Astrocyte (in vitro differentiated cells and primary cell): ENCODE measurements around the gene HOXA2. TPM values are rescaled to one million over a fixed set of nuclear protein-coding genes. Genes with fewer than 3 reads are reported as not detected.
A peak's percentile ranks its signal among the peaks of the same experiment; 100 is the strongest.

Source experiments
- DNase-seq: peaks from one replicate; pipeline ENCODE4 v3.0.0-alpha.2; 2010; ENCODE audit warnings: low read depth
- FAIRE-seq: peaks from 2 replicates; lab custom pipeline; 2011; peaks lifted over from hg19 to GRCh38; lab: Jason Lieb, UNC
- H2AFZ ChIP-seq: 2 replicates; pipeline ENCODE4 v1.6.0; 2012; ENCODE audit warnings: low read depth, low read length, inconsistent platforms
- H3K27ac ChIP-seq: 2 replicates; pipeline ENCODE4 v1.5.1; 2011; ENCODE audit warnings: low read depth, low read length, inconsistent platforms
- H3K27me3 ChIP-seq: 2 replicates; pipeline ENCODE4 v1.6.0; 2011; ENCODE audit warnings: low read length, inconsistent platforms; ENCODE audit not compliant: insufficient read depth
- H3K36me3 ChIP-seq: 2 replicates; pipeline ENCODE4 v1.5.1; 2011; ENCODE audit warnings: low read length, inconsistent platforms; ENCODE audit not compliant: insufficient read depth
- H3K4me1 ChIP-seq: 2 replicates; pipeline ENCODE4 v1.5.1; 2011; ENCODE audit warnings: low read length, inconsistent platforms; ENCODE audit not compliant: insufficient read depth
- H3K4me2 ChIP-seq: 2 replicates; pipeline ENCODE4 v1.6.0; 2012; ENCODE audit warnings: low read length, inconsistent platforms
- H3K4me3 ChIP-seq: 2 replicates; pipeline ENCODE4 v1.5.1; 2011; ENCODE audit warnings: low read depth, mild to moderate bottlenecking, low read length, inconsistent platforms; ENCODE audit not compliant: insufficient read depth
- H3K79me2 ChIP-seq: 2 replicates; pipeline ENCODE4 v1.6.0; 2012; ENCODE audit warnings: mild to moderate bottlenecking, low read length, inconsistent platforms; ENCODE audit not compliant: insufficient read depth
- H3K9ac ChIP-seq: 2 replicates; pipeline ENCODE4 v1.6.0; 2012; ENCODE audit warnings: mild to moderate bottlenecking, low read length, inconsistent platforms
- H3K9me3 ChIP-seq: 2 replicates; pipeline ENCODE4 v1.5.1; 2012; ENCODE audit warnings: low read depth, mild to moderate bottlenecking, low read length, inconsistent platforms; ENCODE audit not compliant: insufficient read depth
- H4K20me1 ChIP-seq: 2 replicates; pipeline ENCODE4 v1.6.0; 2012; ENCODE audit warnings: low read length, inconsistent platforms; ENCODE audit not compliant: insufficient read depth
- H3K27ac Mint-ChIP-seq: one replicate; pipeline ENCODE4 v1.8.0; 2021; ENCODE audit warnings: mild to moderate bottlenecking, mixed read lengths; ENCODE audit not compliant: unreplicated experiment
- H3K27me3 Mint-ChIP-seq: one replicate; pipeline ENCODE4 v1.8.0; 2021; ENCODE audit warnings: low read depth, mixed read lengths; ENCODE audit not compliant: unreplicated experiment
- H3K36me3 Mint-ChIP-seq: one replicate; pipeline ENCODE4 v1.8.0; 2021; ENCODE audit warnings: low read depth, mixed read lengths; ENCODE audit not compliant: unreplicated experiment
- H3K4me1 Mint-ChIP-seq: one replicate; pipeline ENCODE4 v1.8.0; 2021; ENCODE audit warnings: low read depth, mixed read lengths; ENCODE audit not compliant: unreplicated experiment
- H3K4me3 Mint-ChIP-seq: one replicate; pipeline ENCODE4 v1.8.0; 2021; ENCODE audit warnings: mild to moderate bottlenecking, moderate library complexity, mixed read lengths; ENCODE audit not compliant: unreplicated experiment
- H3K9me3 Mint-ChIP-seq: one replicate; pipeline ENCODE4 v1.8.0; 2021; ENCODE audit warnings: mild to moderate bottlenecking, mixed read lengths; ENCODE audit not compliant: unreplicated experiment
- CTCF ChIP-seq: IDR thresholded peaks from 2 replicates; pipeline ENCODE4 v1.5.1; 2011; ENCODE audit warnings: low read depth, mild to moderate bottlenecking, inconsistent platforms, low read length, moderate library complexity; ENCODE audit not compliant: insufficient read depth
- EZH2 ChIP-seq: IDR thresholded peaks from 2 replicates; pipeline ENCODE4 v1.6.1; 2012; ENCODE audit warnings: mild to moderate bottlenecking, low read length, inconsistent platforms; ENCODE audit not compliant: insufficient read depth
- total RNA-seq: library from RNA; stranded (reverse); gene quantifications from 2 replicates; pipeline ENCODE4 v1.2.1, GENCODE V29; 2021

The HOXA2 gene
- total RNA-seq, 1 donor from 2014 or later = not detected

- no peak overlapping the region for H3K4me3 ChIP-seq
- peak; percentile 96 for DNase-seq
Measured at GRCh38 chr7:27124096-27124901, 21.8 kb upstream of the HOXA2 start.

GRCh38 chr7:27123477-27124053, 21.1 kb upstream of the HOXA2 start:
- Histone ChIP-seq H3K27ac (peak overlapping the region; percentile 84), H3K79me2 (peaks cover 28% of the 10 kb centered on the region), H3K27me3 (peaks cover 71% of the 10 kb centered on the region), H3K9me3 (no peaks in the 10 kb centered on the region), H3K9ac (peak overlapping the region; percentile 83), H2AFZ (no peak overlapping the region), H3K4me1 (peaks cover 11% of the 10 kb centered on the region), H3K36me3 (no peaks in the 10 kb centered on the region), H3K4me2 (peak overlapping the region; percentile 83), H3K4me3 (peak overlapping the region; percentile 60), H4K20me1 (no peaks in the 10 kb centered on the region)
- DNase-seq = peak; percentile 8
- Mint-ChIP-seq H3K36me3 (peaks cover 2% of the 10 kb centered on the region), H3K4me1 (peaks cover 2% of the 10 kb centered on the region), H3K27ac (no peak overlapping the region), H3K4me3 (no peak overlapping the region), H3K27me3 (peaks cover 99% of the 10 kb centered on the region), H3K9me3 (peaks cover 46% of the 10 kb centered on the region)
- FAIRE-seq = no peak
- TF ChIP-seq EZH2 = no peak
- TF ChIP-seq CTCF = no peak

More at GRCh38 chr7:27124096-27124901, 21.8 kb upstream of the HOXA2 start:
- H2AFZ ChIP-seq = no peak overlapping the region
- peaks cover 25% of the 10 kb centered on the region for H3K79me2 ChIP-seq
- no peaks in the 10 kb centered on the region for H3K9me3 ChIP-seq
- H3K9me3 Mint-ChIP-seq = peaks cover 47% of the 10 kb centered on the region
- H3K9ac ChIP-seq = peak overlapping the region; percentile 83
- H3K4me3 Mint-ChIP-seq = peak overlapping the region; percentile 8
- no peaks in the 10 kb centered on the region for H3K36me3 ChIP-seq
- no peak overlapping the region for H3K27ac Mint-ChIP-seq
- peaks cover 11% of the 10 kb centered on the region for H3K4me1 ChIP-seq
- H4K20me1 ChIP-seq = no peaks in the 10 kb centered on the region
- peaks cover 74% of the 10 kb centered on the region for H3K27me3 ChIP-seq
- H3K27ac ChIP-seq = peak overlapping the region; percentile 84
- FAIRE-seq = no peak
- H3K4me2 ChIP-seq = peak overlapping the region; percentile 83
- H3K36me3 Mint-ChIP-seq = peaks cover 2% of the 10 kb centered on the region
- H3K27me3 Mint-ChIP-seq = peaks cover 99% of the 10 kb centered on the region
- H3K4me1 Mint-ChIP-seq = peaks cover 2% of the 10 kb centered on the region
- TF ChIP-seq EZH2 (no peak), CTCF (no peak)
